ENCODE data around the gene ZNF521.

Gene ZNF521
- 0 to 0.09 (median 0) reads per million in 4 experiments for total RNA-seq

DNA sequence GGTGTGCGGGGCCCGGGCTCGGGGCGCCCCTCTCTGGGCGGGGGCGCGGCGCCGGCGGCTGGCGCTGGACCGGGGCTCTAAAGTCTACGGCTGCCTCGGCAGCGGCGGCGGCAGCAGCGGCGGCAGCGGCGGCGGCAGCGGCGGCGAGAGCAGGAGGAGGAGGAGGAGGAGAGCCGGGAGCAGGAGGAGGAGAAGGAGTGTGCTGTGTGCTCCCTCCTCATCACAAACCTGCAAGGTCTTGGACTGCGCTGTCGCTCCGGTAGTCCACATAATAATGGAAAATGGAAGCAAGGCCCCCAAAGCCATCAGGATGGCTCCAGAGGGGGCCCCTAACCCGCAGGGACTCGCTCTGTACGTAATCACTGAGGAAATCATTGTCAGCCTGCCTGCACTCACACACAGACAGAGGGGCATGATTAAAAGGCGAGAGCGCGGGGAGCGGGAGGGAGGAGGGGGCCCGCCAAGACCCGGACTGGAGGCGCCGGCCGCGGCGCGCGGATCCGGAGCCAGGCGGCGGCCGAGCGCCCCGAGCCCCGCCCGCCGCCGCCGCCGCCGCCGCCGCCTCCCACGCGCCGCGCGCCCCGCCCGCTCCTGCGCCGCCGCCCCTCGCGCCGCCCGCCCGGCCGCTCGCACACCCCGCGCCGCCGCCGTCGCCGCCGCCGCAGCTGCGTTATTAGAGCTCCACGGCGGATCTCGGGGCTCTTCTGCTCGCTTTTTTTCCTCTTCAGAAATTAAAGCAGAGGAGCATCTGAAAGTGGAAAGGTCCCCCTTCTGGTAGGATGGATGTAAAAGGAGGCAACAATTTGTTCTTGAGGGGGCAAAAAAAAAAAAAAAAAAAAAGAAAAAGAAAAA lies at the start of gene ZNF521:
Gene ZNF521 (minus strand): TSS at position 390 of the 852 bp plus-strand sequence. CDS start 1,220 bp downstream, outside the sequence.
- DNase-seq, result peak; percentile 14

DNA sequence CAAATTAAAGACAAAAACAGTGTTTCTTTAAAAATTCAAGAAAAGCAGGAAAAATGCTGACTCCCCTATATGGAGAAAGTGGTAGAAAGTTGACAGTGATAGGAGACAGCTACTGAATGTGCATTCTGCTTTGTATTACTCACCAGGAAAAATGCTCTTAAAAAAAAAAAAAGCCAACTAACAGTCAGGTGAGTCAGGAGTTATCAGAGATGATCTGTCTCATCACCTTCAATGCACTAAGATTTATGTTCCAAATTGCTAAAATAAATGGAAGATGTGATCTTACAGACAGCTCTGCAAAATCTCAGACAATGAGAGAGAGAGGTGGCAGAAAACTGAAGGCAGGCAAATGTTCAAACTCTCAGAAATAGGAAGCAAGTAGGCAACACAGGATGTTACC lies 47.6 kb upstream of the ZNF521 start:
- DNase-seq, result no peak

DNA sequence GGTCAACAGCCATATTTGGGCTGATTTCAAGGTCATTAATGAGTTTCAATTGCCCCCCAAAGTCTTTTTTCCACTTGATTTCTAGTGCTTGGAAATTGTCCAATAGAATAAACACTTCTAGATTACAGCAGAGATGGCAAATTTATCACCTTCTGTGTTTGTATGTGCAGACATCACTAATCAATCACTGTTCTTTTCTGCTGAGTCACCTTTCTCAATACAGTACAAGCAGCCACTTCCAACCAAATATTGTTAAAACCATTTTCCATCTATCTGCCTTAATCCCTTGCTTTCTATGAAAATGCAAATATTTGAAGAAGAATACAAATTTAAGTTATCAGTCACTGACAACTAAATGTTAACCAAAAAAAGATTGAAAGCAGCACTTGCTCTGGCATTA lies 40.2 kb upstream of the ZNF521 start:
- no peak for DNase-seq

DNA sequence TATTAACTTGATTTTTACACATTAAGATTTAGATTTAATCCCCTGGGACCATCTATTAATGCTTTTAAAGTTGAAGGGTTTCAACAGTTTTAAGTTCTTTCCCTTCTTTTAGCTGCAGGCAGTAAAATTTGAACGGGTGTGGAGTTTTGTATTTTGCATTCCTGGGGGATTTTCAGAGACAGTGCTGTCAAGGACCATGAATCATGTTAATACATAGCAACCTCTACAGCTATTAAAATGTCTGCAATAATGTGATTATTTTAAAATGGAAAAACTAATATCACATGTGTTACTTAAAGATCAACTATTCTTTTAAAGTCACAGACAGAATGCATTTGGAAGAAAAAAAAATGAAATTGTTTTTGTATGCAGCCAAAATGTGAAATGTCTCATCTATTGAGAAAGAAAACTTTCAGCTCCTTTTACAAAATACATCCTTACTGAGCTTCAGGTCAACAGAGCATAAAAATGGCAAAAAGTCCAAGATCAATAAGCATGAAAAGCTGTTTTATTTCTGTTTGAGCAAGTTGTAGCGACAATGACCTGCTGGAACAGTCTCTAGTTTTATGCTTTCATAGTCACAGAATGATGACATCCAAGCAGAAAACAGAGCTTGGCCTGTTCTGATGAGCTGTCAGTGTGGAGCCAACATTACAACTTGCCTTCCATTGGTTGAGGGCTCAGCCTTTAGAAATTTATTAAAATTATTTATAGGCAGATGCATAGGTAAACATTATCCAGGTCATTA lies 21.6 kb upstream of the ZNF521 start:
- DNase-seq, result no peak

DNA sequence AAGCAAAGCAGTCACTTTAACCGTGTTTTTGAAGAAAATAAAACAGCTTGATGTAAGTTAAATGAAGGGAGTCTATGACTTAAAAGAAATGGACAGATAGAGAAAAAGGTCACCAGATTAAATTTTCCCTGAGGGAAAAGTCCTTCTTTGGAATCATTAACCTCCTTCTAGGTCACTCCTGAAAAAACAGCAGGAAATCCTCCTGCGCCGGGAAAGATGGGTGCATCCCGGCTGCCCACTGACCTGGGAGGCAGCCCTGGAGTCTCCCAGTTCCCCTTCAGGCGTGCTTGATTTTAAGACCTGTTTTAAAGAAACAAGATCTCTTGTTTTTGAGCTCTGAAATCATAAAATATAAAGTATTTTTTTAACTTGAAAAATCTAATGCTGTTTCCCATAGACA lies 18.4 kb upstream of the ZNF521 start:
- DNase-seq, result no peak

DNA sequence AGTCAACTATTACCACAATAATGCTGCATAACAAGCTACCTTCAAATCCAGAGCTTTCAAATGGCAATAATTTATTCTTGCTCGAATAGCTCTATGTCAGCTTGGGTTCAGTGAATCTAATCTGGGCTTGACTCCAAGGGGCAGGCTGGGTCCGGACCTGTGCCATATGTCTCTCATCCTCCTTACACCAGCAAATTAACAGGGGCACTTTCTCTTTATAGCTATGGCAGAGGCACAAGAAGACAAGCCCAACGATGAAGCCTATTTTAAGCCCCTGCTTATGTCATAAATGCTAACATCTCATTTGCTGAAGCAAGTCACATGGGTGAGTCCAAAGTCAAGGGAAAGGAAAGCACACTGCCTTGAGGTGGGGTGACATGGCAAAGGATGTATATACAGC lies 13.3 kb upstream of the ZNF521 start:
- no peak for DNase-seq

DNA sequence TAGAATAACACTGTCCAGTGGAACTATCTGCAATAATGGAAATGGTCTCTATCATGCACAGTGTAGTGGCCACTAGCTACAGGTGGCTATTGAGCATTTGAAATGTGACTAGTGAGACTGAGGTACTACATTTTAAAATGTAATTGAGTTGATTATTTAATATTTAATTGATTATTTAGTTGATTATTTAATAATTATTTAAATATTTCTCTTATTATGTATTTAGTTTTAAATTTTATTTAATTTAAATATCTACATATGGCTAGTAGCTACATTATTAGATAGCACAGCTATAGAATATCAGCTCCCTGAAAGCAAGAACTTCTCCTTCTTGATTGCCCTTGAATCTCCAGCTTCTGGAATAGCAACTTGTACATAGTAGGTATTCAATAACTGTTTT lies 12.8 kb upstream of the ZNF521 start:
- DNase-seq, result no peak

DNA sequence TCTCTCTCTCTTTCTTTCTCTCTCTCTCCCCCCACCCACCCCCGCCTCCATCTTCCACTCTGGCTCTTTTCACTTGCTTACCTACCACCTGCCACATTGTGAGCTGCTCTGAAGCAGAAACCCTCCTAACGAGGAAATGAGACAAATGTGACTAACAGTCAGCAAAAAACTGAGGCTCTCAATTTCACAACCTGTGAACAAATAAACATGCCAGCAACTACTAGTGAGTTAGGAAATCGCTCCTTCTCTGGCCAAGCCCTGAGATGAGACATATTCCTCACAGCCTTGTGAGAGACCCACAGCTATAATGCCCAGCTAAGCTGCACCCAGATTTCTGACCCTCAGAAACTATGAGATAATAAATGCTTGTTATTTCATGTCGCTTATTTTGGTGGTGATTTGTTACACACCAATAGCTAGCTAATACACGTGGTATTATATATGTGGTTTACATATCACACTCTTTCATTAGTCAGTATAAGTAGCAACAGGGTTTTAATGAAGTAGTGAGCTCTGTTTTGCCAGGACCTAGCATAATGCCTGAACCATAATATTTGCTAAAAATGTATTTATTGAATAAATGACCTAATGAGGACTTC lies 8.4 kb upstream of the ZNF521 start:
- no peak for DNase-seq

DNA sequence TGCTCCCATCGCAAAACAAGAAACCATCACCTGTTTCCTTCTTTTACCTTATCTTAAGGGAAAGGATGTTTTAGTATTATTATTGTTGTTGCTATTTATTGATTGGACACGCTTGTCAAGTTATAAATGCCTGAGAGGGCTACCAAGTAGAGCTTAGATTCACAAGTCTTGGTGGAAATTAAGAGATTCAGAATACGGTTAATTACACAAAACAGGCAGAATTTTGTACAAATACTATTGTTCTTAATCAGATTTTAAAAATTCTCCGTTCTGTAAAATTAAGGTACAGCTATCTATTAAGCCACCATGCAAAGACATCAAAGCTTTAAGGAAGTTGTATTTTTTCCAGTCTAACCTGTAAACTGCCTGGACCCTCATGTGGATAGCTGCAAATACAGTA lies 1.1 kb upstream of the ZNF521 start:
- DNase-seq, result no peak

DNA sequence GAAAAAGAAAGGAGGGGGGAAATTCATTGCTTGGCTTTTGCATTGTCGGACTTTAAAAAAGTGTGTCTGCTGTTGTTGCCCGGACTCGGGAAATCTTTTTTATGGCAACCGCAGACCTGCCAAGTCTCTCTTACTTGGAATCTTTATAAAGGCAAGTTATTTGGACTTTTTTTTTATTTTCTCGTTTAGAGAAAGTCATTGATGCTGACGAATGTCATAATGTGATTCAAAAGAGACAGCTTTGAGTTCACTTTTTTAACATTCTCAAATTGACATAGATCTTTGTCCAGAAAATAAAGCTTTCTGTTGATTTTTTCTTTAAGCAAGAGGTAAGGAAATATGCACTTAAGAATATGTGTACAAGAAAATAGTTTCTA lies 651 bp upstream of the ZNF521 start:
- DNase-seq, result no peak

DNA sequence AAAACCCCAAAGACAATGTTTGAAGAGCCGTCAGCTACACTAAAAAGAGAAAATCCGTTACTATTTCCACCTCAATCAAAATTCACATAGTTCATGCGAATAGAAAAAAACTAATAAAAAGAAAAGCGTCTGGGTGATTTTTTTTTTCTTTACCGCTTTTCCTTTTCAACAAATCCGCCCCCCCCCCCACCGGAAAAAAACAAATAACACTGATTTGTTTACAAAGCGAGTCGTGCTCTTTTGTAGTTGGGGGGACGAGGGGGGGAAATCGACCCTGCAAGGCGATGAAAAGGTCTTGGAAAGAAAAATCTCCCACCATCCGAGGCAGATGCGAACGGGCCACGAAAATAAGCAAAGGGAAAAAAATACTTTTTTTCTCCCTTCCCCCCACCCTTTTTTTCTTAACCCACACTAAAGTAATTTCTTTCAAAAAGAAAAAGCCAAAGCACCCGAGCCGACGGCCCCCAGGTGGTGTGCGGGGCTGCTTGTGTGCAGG lies 638 bp downstream of the ZNF521 start:
- DNase-seq, result no peak

DNA sequence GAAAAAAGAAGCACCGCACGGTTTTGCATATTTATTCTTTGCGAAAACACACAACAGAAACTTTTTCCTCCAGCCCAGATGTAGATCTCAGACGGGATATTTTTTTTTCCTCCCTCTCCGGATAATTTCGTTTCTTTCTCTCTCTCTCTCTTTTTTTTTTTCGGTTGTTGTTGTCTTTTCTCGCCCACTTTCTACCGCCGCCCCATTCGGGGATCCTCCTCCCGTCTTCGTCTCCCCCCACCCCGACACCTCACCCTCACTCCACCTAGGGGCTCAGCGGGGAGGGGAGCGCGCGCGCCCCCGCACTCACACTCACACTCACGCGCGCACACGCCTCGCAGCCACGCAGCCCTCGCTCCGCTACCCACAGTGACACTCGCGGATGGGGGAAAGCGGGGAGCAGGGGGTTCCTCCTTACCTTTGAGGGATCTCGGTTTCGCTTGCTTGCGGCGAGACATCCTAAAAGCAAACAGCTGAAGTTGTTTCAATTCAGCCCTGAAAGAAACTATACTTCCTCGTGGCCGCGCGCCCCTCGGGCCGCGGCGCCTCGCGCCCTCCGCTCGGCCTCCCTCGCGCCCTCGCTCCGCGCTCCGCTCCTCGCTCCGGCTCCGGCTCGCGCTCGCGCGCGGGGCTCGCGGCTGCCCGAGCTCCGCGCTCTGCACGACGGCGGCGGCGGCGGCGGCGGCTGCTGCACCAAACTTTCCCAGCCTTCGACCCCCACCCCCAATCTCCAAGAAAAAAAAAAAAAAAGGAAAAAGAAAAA lies 1.3 kb downstream of the ZNF521 start:
- no peak for DNase-seq

DNA sequence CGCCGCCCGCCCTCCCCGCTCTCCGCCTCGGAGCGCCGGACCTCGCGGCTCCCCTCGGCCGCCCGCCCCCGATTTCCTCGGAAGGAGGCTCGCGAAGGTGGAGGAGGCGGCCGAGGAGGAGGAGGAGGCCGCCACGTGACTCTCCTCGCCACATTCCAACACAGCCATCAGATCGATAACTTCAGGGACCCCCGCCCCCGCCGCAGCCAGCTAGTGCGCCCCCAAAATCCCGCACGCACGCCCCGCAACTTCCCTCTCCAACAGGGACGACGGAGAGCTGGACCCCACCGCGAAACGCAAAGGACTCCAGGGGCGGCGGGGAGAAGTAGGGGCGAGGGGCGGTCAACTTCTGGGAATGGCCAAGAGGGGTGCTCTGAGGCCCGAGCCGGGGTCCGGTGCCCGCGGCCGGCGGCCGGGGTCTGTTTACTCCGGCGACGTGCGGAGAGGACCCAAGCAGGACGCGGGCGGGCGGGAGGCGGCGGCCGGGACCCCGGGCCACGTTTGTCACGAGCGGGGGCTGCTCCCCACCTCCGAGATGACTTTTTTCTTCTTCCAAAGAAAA lies 2.0 kb downstream of the ZNF521 start:
- DNase-seq, result no peak

DNA sequence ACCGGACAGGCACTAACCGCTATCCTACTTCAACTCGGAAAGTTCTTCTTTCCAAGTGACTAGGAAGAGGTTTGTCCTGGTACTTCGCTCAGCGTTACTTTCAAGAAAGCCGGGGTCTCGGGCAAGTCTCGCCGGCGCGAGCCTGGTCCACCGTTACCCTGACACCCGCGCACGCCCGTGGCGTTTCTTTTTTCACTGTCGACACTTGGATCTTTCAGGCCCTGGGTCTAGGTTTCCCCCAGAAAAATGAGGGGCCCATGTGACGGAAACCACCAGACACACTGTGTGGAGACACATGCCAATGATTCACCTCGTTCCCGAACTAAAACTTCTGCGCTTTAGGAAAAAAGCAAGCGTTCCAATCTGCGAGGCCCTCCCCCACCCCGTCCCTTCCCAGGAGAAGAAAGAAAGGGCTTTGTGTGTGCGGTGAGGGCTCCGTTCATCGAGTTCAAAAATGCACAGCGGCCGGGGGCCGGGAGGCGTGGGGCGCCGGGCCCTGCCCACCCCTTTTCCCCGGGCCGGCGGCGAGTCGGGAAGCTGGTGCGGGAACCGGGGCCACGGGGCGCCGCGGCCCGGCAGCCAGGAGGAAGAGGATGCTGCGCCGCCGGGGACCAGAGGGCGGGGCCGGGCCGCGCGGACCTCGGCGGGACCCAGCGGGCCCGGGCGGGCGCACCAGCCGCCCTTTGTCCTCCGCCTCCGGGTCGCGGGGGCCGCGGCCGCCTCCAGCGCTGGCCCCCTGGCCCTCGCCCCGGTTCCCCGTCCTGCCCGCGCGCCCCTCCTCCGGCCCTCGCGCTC lies 2.6 kb downstream of the ZNF521 start:
- no peak for DNase-seq

DNA sequence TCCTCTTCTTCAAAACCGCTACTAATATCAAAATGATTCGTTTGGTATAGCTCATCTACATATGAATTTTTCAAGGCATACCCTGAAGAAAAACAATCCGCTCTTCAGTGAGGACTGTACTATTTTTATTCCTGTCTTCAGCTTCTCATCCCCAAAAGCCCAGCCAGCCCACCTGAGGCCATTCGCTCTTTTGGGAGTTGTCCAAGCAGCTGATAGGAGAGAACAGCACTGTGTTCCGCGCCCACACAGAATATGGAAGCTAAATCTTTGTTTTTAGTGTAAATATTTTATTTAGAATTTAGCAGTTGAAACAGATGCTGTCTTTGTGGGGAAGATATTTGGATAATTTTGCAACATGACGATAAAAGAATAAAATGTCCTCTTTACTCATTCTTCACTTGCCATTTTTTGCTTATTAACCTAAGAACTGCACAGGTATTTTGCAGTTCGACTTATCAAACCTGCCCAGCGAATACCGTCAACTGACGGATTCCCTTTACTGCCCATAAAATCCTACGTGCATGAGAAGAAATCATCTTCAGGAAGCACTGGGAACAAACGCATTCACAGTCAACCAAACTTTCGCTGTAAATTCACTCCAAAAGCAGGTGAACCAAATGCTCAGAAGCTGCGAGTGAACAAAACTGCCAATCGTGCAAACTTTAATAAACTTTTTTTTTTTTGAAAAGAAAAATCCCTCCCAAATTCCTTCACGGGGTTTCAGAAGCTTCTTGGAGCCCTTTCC lies 3.4 kb downstream of the ZNF521 start:
- no peak for DNase-seq

DNA sequence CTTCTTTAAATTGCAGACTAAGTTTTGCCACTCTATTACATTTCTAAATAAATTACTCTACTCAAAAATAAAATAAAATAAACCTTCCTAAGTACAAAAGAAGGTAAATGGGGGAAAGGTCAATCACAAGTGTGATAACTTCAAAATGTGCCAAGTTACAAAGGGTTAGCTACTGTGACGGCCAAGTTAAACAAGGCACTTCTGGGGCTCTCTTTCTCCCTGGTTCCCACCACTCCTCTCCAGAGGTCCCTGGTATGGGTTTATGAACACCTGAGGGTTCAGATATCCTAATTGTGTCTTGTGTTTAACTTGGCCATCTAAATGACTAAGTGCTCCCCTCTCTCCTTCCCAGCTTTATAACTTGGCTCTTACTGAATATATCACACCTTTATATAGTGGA lies 5.4 kb downstream of the ZNF521 start:
- no peak for DNase-seq

DNA sequence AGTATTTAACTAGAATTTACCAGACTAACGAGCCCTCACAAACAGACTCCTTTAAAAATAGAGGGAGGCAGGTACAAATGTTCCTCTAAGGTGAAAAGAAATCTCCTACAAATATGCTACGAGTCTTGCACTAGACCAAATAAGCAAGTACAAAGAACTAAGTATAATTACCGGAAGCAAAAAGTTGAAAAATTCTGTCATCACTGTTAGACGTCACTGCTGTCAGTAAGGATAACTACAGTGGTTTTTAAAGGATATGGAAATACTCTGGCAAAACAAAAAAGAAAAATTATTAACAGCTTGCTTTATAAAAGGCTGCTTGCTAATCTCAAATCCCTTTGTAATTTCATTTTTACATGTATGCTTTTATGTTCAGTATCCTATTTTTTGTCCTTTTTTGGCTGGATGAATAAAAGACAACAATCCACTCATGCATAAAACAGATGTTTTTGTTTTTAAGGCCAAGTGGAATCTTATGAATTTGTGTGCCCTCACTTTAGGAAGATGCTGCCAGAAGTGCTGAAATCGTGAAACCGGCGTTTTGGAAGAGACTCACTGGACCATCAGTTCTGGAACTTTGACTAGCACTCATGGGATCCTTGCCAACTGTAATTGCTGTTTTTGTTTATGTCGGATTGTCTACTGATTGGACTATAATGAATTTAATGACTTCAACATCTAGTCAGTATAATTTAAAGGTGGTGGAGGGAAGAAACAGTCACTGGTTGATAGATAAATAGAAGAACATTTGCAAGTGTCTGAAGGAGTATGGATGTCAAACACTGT lies 6.7 kb downstream of the ZNF521 start:
- no peak for DNase-seq

DNA sequence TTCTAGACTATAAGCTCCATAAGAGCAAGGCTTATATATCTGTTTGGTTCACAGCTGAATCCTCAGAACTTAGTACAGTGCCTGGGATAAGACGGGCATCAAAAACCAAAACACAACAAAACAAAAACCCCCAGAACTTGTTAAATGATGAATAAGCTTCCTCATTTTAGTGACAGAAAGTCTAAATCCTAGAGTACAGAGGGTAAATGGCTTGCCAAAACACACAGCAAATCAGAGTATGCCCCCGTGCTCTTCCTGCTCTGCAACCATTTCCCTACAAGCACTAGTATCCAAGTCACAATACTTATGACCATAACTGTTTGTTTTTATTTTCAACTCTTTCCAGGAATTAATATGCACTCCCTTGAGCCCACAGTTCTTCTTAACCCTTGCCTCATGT lies 10.1 kb downstream of the ZNF521 start:
- DNase-seq, result no peak

DNA sequence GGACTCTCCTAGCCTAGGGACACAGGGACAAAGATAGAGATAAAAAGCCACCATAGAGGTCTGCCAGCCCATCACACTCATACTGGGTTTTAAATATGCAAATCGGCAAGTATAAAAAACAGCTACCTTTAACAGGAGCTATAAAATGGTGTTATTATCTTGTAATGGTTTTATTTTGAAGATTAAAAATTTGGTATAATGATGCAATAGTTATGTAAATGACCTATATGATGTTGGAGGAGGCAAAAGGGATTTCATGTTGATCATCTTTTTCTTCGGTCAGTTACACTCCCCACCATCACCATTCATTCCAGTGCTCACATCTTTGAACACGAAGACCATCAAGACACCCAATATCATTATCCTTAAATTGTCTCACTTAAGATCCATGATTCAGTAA lies 11.2 kb downstream of the ZNF521 start:
- no peak for DNase-seq

DNA sequence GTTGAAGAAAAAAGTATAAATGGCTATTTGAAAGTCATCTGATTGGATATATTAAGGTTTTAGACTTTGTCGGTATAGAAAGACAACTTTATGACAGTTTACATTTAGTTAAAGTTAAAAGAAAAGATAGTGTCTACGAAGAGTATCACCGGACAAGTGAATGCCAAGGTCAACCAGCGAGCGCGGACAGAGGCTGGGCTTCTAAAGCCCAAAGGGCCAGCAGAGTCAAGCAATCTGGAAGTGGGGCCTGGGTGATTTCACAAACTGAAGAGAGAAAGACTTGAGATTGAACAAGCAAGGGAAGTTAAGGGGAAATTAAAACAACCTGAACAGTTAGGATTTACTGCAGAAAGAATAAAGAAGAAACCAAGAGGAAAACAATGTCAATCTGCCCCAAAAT lies 16.3 kb downstream of the ZNF521 start:
- DNase-seq, result no peak

All from effector CD8-positive, alpha-beta T cell (primary cell).